Neural cell (in vitro differentiated cells): Measurements from ENCODE around the gene RACK1. TPM values are rescaled to one million over a fixed set of nuclear protein-coding genes. Genes with fewer than 3 reads are reported as not detected.

Experiments
- H2AFZ ChIP-seq: fragments of 200-600, 300-800 bp; sonication (generic), shearing (Covaris generic); 2 replicates; pipeline ENCODE4 v1.6.0; 2014; ENCODE audit warnings: low read depth, mild to moderate bottlenecking, antibody characterized with exemption, low read length, moderate library complexity
- H3F3A ChIP-seq: fragments of 200-600 bp; shearing (Covaris generic); 2 replicates; pipeline ENCODE4 v1.6.1; 2016; ENCODE audit warnings: mild to moderate bottlenecking, moderate library complexity, mixed read lengths, antibody characterized with exemption, low read length; ENCODE audit not compliant: insufficient read depth, poor library complexity, severe bottlenecking
- H3K27ac ChIP-seq: fragments of 200-600, 300-800 bp; sonication (generic), shearing (Covaris generic); 2 replicates; pipeline ENCODE4 v1.5.1; 2014; ENCODE audit warnings: mild to moderate bottlenecking, low read length, moderate library complexity
- H3K27me3 ChIP-seq: fragments of 300-800, 200-600 bp; sonication (generic), shearing (Covaris generic); 2 replicates; pipeline ENCODE4 v1.6.0; 2014; ENCODE audit warnings: mild to moderate bottlenecking, low read depth, low read length, moderate library complexity; ENCODE audit not compliant: insufficient read depth
- H3K36me3 ChIP-seq: fragments of 300-800, 200-600 bp; sonication (generic), shearing (Covaris generic); 2 replicates; pipeline ENCODE4 v1.5.1; 2014; ENCODE audit warnings: mild to moderate bottlenecking, antibody characterized with exemption, low read length, moderate library complexity; ENCODE audit not compliant: insufficient read depth
- H3K4me2 ChIP-seq: fragments of 300-800, 200-600 bp; sonication (generic), shearing (Covaris generic); 2 replicates; pipeline ENCODE4 v1.6.0; 2014; ENCODE audit warnings: mild to moderate bottlenecking, low read length
- H3K4me3 ChIP-seq: fragments of 300-800, 200-600 bp; sonication (generic), shearing (Covaris generic); 2 replicates; pipeline ENCODE4 v1.5.1; 2014; ENCODE audit warnings: mild to moderate bottlenecking, low read length, moderate library complexity
- H3K79me2 ChIP-seq: fragments of 200-600 bp; shearing (Covaris generic); replicated peaks from 2 replicates; pipeline ENCODE4 v1.6.0; 2014; ENCODE audit warnings: mild to moderate bottlenecking, low read length, moderate library complexity; ENCODE audit not compliant: insufficient read depth
- H3K9ac ChIP-seq: fragments of 300-800, 200-600 bp; sonication (generic), shearing (Covaris generic); 2 replicates; pipeline ENCODE4 v1.6.1; 2016; ENCODE audit warnings: mild to moderate bottlenecking, low read length, mixed read lengths
- H3K9me2 ChIP-seq: fragments of 200-600 bp; shearing (Covaris generic); 2 replicates; pipeline ENCODE4 v1.6.1; 2016; ENCODE audit warnings: mild to moderate bottlenecking, low read length, mixed read lengths; ENCODE audit not compliant: insufficient read depth
- H3K9me3 ChIP-seq: fragments of 200-600, 300-800 bp; sonication (generic), shearing (Covaris generic); 2 replicates; pipeline ENCODE4 v1.6.1; 2016; ENCODE audit warnings: mild to moderate bottlenecking, mixed run types, low read length, moderate library complexity, mixed read lengths
- H4K20me1 ChIP-seq: fragments of 200-600 bp; shearing (Covaris generic); 2 replicates; pipeline ENCODE4 v1.6.1; 2016; ENCODE audit warnings: mild to moderate bottlenecking, mixed run types; ENCODE audit not compliant: insufficient read depth
- CTCF ChIP-seq: fragments of 450-650 bp; IDR thresholded peaks from 2 replicates; pipeline ENCODE4 v1.5.1; 2014; ENCODE audit warnings: antibody characterized with exemption, mild to moderate bottlenecking, moderate library complexity; ENCODE audit not compliant: poor library complexity, severe bottlenecking
- EP300 ChIP-seq: fragments of 450-650 bp; conservative IDR thresholded peaks from 2 replicates; pipeline ENCODE4 v1.6.1; 2014; ENCODE audit warnings: antibody characterized with exemption, mild to moderate bottlenecking, moderate library complexity; ENCODE audit not compliant: poor library complexity, severe bottlenecking
- EZH2 ChIP-seq: fragments of 200-600, 300-800 bp; shearing (Covaris generic), sonication (generic); IDR thresholded peaks from 2 replicates; pipeline ENCODE4 v1.6.1; 2014; ENCODE audit warnings: antibody characterized with exemption, low read length, borderline replicate concordance, mild to moderate bottlenecking; ENCODE audit not compliant: insufficient read depth, poor library complexity, severe bottlenecking
- MXI1 ChIP-seq: fragments of 450-650 bp; conservative IDR thresholded peaks from 2 replicates; pipeline ENCODE4 v1.6.1; 2014; ENCODE audit warnings: antibody characterized with exemption, mild to moderate bottlenecking; ENCODE audit not compliant: poor library complexity, severe bottlenecking
- POLR2AphosphoS5 ChIP-seq: IDR thresholded peaks from 2 replicates; pipeline ENCODE4 v1.6.1; 2012
- RAD21 ChIP-seq: fragments of 450-650 bp; conservative IDR thresholded peaks from 2 replicates; pipeline ENCODE4 v1.6.1; 2014; ENCODE audit warnings: antibody characterized with exemption, mild to moderate bottlenecking, moderate library complexity
- REST ChIP-seq: IDR thresholded peaks from 2 replicates; pipeline ENCODE4 v1.6.1; 2012; ENCODE audit warnings: borderline replicate concordance
- SMC3 ChIP-seq: fragments of 450-650 bp; conservative IDR thresholded peaks from 2 replicates; pipeline ENCODE4 v1.6.1; 2014; ENCODE audit warnings: antibody characterized with exemption, mild to moderate bottlenecking, moderate library complexity; ENCODE audit not compliant: poor library complexity
- TAF1 ChIP-seq: IDR thresholded peaks from 2 replicates; pipeline ENCODE4 v1.6.1; 2012; ENCODE audit warnings: low read depth
- polyA plus RNA-seq: library from polyadenylated mRNA; depleted of rRNA; stranded (reverse); fragments of >200 nt; gene quantifications from 2 replicates; pipeline ENCODE4 v1.2.3, GENCODE V29; 2014

Gene RACK1
- polyA plus RNA-seq, 1 donor from 2014 or later, result 2,178 TPM

DNA sequence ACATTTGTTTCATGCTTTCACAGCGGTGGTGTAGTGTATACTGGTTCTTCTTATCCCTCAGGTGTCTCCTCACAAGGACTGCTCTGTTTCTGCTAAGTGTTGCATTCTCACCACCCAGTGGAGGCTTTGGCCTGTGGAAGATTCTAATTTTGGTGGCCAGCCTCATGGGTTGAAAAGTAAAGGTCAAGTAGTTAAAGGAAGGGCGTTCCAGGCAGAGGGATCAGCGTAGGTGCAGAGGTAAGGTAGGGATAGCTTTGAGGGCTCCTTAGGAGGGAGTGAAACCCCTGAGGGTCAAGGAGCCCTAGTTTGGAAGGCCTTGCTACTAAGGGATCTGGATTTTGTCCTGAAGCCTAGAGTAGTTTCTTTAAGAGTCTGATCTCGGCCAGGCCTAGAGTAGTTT lies 4.6 kb upstream of the RACK1 start:
- Histone ChIP-seq H3F3A (no peaks in the 10 kb centered on the region), H3K27ac (no peak overlapping the region), H3K4me3 (peak overlapping the region; percentile 96), H3K9me3 (no peaks in the 10 kb centered on the region), H3K9ac (peak overlapping the region; percentile 18), H3K79me2 (peaks cover 70% of the 10 kb centered on the region), H3K27me3 (no peaks in the 10 kb centered on the region), H3K36me3 (no peaks in the 10 kb centered on the region), H3K9me2 (no peaks in the 10 kb centered on the region), H4K20me1 (no peaks in the 10 kb centered on the region), H2AFZ (no peak overlapping the region), H3K4me2 (peak overlapping the region; percentile 69)
- TF ChIP-seq CTCF (no peak), RAD21 (no peak), SMC3 (no peak), EZH2 (no peak), EP300 (no peak), POLR2AphosphoS5 (no peak), REST (no peak), MXI1 (no peak), TAF1 (no peak)

GRCh38 chr5:181246276-181247049 lies 2.8 kb upstream of the RACK1 start:
- no peaks in the 10 kb centered on the region for H3F3A ChIP-seq
- H3K4me2 ChIP-seq, result peak overlapping the region; percentile 89
- no peaks in the 10 kb centered on the region for H3K36me3 ChIP-seq
- H3K4me3 ChIP-seq, result peak overlapping the region; percentile 96
- H3K27ac ChIP-seq, result peak overlapping the region; percentile 88
- H3K79me2 ChIP-seq, result peaks cover 74% of the 10 kb centered on the region
- no peaks in the 10 kb centered on the region for H3K9me3 ChIP-seq
- no peaks in the 10 kb centered on the region for H3K9me2 ChIP-seq
- TF ChIP-seq TAF1 (peak; percentile 50), MXI1 (peak; percentile 43), SMC3 (no peak), EP300 (peak; percentile 21), EZH2 (no peak), POLR2AphosphoS5 (peak; percentile 86)
- H3K27me3 ChIP-seq, result no peaks in the 10 kb centered on the region
- H2AFZ ChIP-seq, result peak overlapping the region; percentile 93
- peak overlapping the region; percentile 97 for H3K9ac ChIP-seq
- H4K20me1 ChIP-seq, result no peaks in the 10 kb centered on the region
